K562 (cell line): ENCODE results near the gene TBX6. TPM values are rescaled to one million over a fixed set of nuclear protein-coding genes. Genes with fewer than 3 reads are reported as not detected.

Experiments
- EHMT2 ChIP-seq: fragments of 450-650 bp; IDR thresholded peaks from 2 replicates; pipeline ENCODE4 v1.6.1; 2018; ENCODE audit warnings: antibody characterized with exemption
- EP400 ChIP-seq: fragments of 450-650 bp; IDR thresholded peaks from 2 replicates; pipeline ENCODE4 v1.6.1; 2017; ENCODE audit warnings: antibody characterized with exemption, mild to moderate bottlenecking, moderate library complexity
- KDM4B ChIP-seq, 2 experiments: fragments of 450-650 bp in 1 of 2; sonication (generic) in 1 of 2; IDR thresholded peaks; 2 replicates each; pipeline ENCODE4 v1.6.1; 2016 to 2017; ENCODE audit warnings: borderline replicate concordance in 2 of 2, antibody characterized with exemption in 1 of 2, low read depth in 1 of 2, mild to moderate bottlenecking in 1 of 2
- NFE2L1 ChIP-seq: fragments of 450-650 bp; IDR thresholded peaks from 2 replicates; pipeline ENCODE4 v1.6.1; 2016; ENCODE audit warnings: missing genetic modification characterization, low read depth, mild to moderate bottlenecking, missing compliant biosample characterization, moderate library complexity, borderline replicate concordance
- NUFIP1 ChIP-seq: fragments of 450-650 bp; IDR thresholded peaks from 2 replicates; pipeline ENCODE4 v1.6.1; 2018; ENCODE audit not compliant: partially characterized antibody
- RAD21 ChIP-seq, 2 experiments: fragments of 250-450 bp in 1 of 2; fragments of 450-650 bp in 1 of 2; sonication (Bioruptor Pico) in 1 of 2; formaldehyde crosslinking in 1 of 2; IDR thresholded peaks in 1 of 2; conservative IDR thresholded peaks in 1 of 2; 2 replicates each; pipeline versions ENCODE4 v1.4.0 to v1.8.0; 2020 to 2022; ENCODE audit warnings: mild to moderate bottlenecking in 2 of 2, moderate library complexity in 1 of 2
- SRSF1 ChIP-seq: fragments of 200-400 bp; formaldehyde crosslinking; IDR thresholded peaks from 2 replicates; pipeline ENCODE4 v1.6.1; 2017; ENCODE audit warnings: mild to moderate bottlenecking, low read depth, low read length, moderate library complexity
- TCF15 ChIP-seq: fragments of 250-450 bp; sonication (Bioruptor Pico); IDR thresholded peaks from 2 replicates; pipeline ENCODE4 v1.8.0; 2022; ENCODE audit warnings: moderate library complexity, mild to moderate bottlenecking, inconsistent platforms
- TCF3 ChIP-seq: sonication (generic); formaldehyde crosslinking; IDR thresholded peaks from 2 replicates; pipeline ENCODE4 v1.4.0; 2020; ENCODE audit warnings: mild to moderate bottlenecking, missing genetic modification reagents
- TEAD1 ChIP-seq, 2 experiments: fragments of 450-650 bp in 1 of 2; sonication (generic) in 1 of 2; formaldehyde crosslinking; IDR thresholded peaks; 2 replicates each; pipeline versions ENCODE4 v1.4.0 to v1.8.0; 2020 to 2022; ENCODE audit warnings: mild to moderate bottlenecking in 2 of 2, missing genetic modification reagents in 1 of 2
- ZBTB40 ChIP-seq, 2 experiments: fragments of 450-650 bp in 1 of 2; sonication (generic) in 1 of 2; formaldehyde crosslinking in 1 of 2; IDR thresholded peaks; 2 replicates each; pipeline versions ENCODE4 v1.7.1 to v1.9.0; 2016 to 2022; ENCODE audit warnings: inconsistent platforms in 1 of 2, mild to moderate bottlenecking in 1 of 2, missing genetic modification reagents in 1 of 2
- ZNF217 ChIP-seq: sonication (generic); formaldehyde crosslinking; IDR thresholded peaks from 2 replicates; pipeline ENCODE4 v1.8.0; 2022; ENCODE audit warnings: mild to moderate bottlenecking, missing genetic modification reagents
- ZNF282 ChIP-seq: sonication (generic); formaldehyde crosslinking; IDR thresholded peaks from 2 replicates; pipeline ENCODE4 v1.8.1; 2023; ENCODE audit warnings: missing genetic modification reagents
- ZNF57 ChIP-seq: fragments of 450-650 bp; formaldehyde crosslinking; IDR thresholded peaks from 2 replicates; pipeline ENCODE4 v1.4.0; 2020; ENCODE audit warnings: mild to moderate bottlenecking, moderate library complexity
- ZNF778 ChIP-seq: fragments of 450-650 bp; formaldehyde crosslinking; IDR thresholded peaks from 2 replicates; pipeline ENCODE4 v1.4.0; 2020; ENCODE audit warnings: mild to moderate bottlenecking, moderate library complexity
- polyA plus RNA-seq, 8 experiments: library from polyadenylated mRNA; depleted of rRNA in 4 of 8; stranded (reverse) in 5 of 8; unstranded in 3 of 8; fragments of >200 nt; fragmentation: Nextera tagmentation in 2 of 8; fragmentation: Illumina TruSeq in 1 of 8; extraction: Ambion mirVana in 2 of 8; extraction: Trizol in 1 of 8; gene quantifications; 2 replicates each; pipeline versions ENCODE4 v1.2.1 to v1.2.3, GENCODE V29; 2011 to 2014; ENCODE audit warnings: inconsistent platforms in 1 of 8, missing spikeins in 1 of 8
- total RNA-seq, 7 experiments: library from RNA; depleted of rRNA in 6 of 7; stranded (reverse); fragments of >200 nt in 6 of 7; fragmentation: Illumina TruSeq in 2 of 7; extraction: Trizol in 2 of 7; gene quantifications; 2 replicates each; pipeline versions ENCODE4 v1.2.1 to v1.2.3, GENCODE V29; 2011 to 2021; ENCODE audit warnings: low replicate concordance in 1 of 7
- TF ChIP-seq, protein P1 (sequence below): fragments of 450-650 bp; formaldehyde crosslinking; IDR thresholded peaks from 2 replicates; pipeline ENCODE4 v1.4.0; 2022; ENCODE audit warnings: missing genetic modification characterization

The TBX6 gene
- total and polyA plus RNA-seq, 9 of the 15 experiments (the other 6 are each of a cell fraction or from before 2014, with no cell fraction given) = 0.07 to 0.58 (median 0.11) TPM; not detected in 2

DNA sequence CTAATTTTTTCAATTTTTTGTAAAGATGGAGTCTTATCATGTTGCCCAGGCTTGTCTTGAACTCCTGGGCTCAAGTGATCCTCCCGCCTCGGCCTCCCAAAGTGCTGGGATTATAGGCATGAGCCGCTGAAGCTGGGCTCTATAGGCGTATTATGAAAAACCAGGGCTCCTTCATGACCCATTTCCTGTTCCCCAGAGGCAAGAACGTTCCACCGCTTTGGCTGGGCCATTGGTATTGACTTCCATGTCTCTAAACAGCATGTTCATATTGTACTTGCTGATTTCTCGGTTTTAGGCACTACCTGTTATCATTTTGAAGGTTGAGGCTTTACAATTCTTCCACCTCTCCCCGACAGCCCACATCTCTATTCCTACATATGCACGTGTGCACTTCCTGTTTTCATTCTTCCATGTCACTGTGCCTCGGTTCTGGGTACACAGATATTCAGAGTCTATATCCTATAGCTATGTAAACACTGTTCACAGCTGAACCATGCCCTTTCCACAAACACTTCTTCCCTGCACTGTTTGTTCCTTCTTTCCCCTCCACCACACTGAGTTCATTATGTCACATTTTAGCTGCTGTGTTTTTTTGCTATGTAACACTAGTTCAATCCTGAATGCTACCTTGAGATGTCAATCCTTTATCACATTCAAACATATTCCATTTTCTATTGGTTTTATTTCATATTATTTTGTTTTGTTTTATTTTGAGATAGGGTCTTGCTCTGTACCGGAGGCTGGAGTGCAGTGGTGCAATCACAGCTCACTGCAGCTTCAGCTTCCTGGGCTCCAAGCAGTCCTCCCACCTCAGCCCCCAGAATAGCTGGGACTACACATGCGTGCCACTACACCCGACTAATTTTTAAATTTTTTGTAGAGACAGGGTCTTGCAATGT lies 48.1 kb upstream of the TBX6 start (continued):
- TF ChIP-seq ZBTB40 (IDR thresholded peaks at IDR 0.05) (no peak), ZBTB40 (CRISPR knock-in tag; IDR thresholded peaks at IDR 0.05) (no peak), EHMT2 (0 out of 2 replicates have a peak, but pooled peaks have one; percentile 19), ZNF282 (CRISPR knock-in tag) (no peak), NUFIP1 (no peak), EP400 (peak; percentile 23; the same call in 1 of the 2 replicates), ZNF57 (CRISPR knock-in tag) (no peak), TCF15 (no peak), TEAD1 (CRISPR knock-in tag; IDR thresholded peaks at IDR 0.05) (no peak), SRSF1 (no peak), ZNF778 (CRISPR knock-in tag) (no peak), ZNF217 (CRISPR knock-in tag) (no peak), RAD21 (CRISPR knock-in tag; conservative IDR thresholded peaks at IDR 0.05 in 1 of 2, IDR thresholded peaks at IDR 0.05 in 1 of 2) (no peak), KDM4B (IDR thresholded peaks at IDR 0.05; ENCODE audit: borderline replicate concordance in 2 of 2, low read depth in 1 of 2) (no peak), NFE2L1 (no peak), TCF3 (CRISPR knock-in tag) (no peak)
- TF ChIP-seq, protein P1, sequence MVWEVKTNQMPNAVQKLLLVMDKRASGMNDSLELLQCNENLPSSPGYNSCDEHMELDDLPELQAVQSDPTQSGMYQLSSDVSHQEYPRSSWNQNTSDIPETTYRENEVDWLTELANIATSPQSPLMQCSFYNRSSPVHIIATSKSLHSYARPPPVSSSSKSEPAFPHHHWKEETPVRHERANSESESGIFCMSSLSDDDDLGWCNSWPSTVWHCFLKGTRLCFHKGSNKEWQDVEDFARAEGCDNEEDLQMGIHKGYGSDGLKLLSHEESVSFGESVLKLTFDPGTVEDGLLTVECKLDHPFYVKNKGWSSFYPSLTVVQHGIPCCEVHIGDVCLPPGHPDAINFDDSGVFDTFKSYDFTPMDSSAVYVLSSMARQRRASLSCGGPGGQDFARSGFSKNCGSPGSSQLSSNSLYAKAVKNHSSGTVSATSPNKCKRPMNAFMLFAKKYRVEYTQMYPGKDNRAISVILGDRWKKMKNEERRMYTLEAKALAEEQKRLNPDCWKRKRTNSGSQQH (CRISPR knock-in tag) = no peak
